Suppressor macrophage (primary cell): ENCODE measurements around the gene DDN.

Experiments used
- DNase-seq, 4 experiments: peaks; one replicate each; pipeline ENCODE4 v3.0.0-alpha.2; 2020 to 2022

DDN gene

GRCh38 chr12:49031573-49032161 is 32.5 kb upstream of the DDN start:
- DNase-seq = no peak

GRCh38 chr12:49030714-49031572 is 31.8 kb upstream of the DDN start:
- no peak for DNase-seq

GRCh38 chr12:49030119-49030518 is 30.9 kb upstream of the DDN start:
- DNase-seq = no peak

GRCh38 chr12:49028666-49029275 is 29.6 kb upstream of the DDN start:
- DNase-seq = no peak

GRCh38 chr12:49027846-49028555 is 28.8 kb upstream of the DDN start:
- DNase-seq = peak; percentile 67 to 86 (median 74)

GRCh38 chr12:49026678-49027480 is 27.7 kb upstream of the DDN start:
- DNase-seq = no peak

- no peak for DNase-seq
Measured at GRCh38 chr12:49026101-49026500, 26.9 kb upstream of the DDN start.

- no peak for DNase-seq
Measured at GRCh38 chr12:49025463-49025862, 26.3 kb upstream of the DDN start.

- no peak for DNase-seq
Measured at GRCh38 chr12:49024543-49024942, 25.4 kb upstream of the DDN start.

- no peak for DNase-seq
Measured at GRCh38 chr12:49023812-49024211, 24.6 kb upstream of the DDN start.

- no peak for DNase-seq
Measured at GRCh38 chr12:49022558-49023178, 23.5 kb upstream of the DDN start.

- DNase-seq = no peak
Measured at GRCh38 chr12:49021292-49021915, 22.2 kb upstream of the DDN start.

- no peak for DNase-seq
Measured at GRCh38 chr12:49020441-49020840, 21.3 kb upstream of the DDN start.

- peak; percentile 75 to 86 (median 82) for DNase-seq
Measured at GRCh38 chr12:49019443-49020324, 20.5 kb upstream of the DDN start.

GRCh38 chr12:49019120-49019430 is 19.9 kb upstream of the DDN start:
- no peak for DNase-seq

- peak; percentile 98 to 99 (median 99) for DNase-seq
Measured at GRCh38 chr12:49018261-49019119, 19.3 kb upstream of the DDN start, which contains the start of gene PRKAG1. Gene PRKAG1 (minus strand): TSS chr12:49018776. CDS start chr12:49018740, 36 bp downstream.

GRCh38 chr12:49017891-49018260 is 18.7 kb upstream of the DDN start:
- DNase-seq = peak; percentile 63 to 83 (median 78)

GRCh38 chr12:49015196-49015595 is 16.0 kb upstream of the DDN start:
- DNase-seq = no peak

GRCh38 chr12:49014547-49014946 is 15.4 kb upstream of the DDN start:
- DNase-seq = no peak
